H1 (cell line): ENCODE data around the gene EML5. TPM values are rescaled to one million over a fixed set of nuclear protein-coding genes. Genes with fewer than 3 reads are reported as not detected.

Source experiments
- CTCF ChIA-PET: fragments of 300-600 bp; sonication (Branson Sonifier 250); formaldehyde crosslinking; loops from one replicate; lab custom pipeline; 2021; ENCODE audit not compliant: partially characterized antibody; lab: Charles Lee
- POLR2A ChIA-PET: fragments of 300-600 bp; sonication (Branson Sonifier 250); formaldehyde crosslinking; loops from one replicate; lab custom pipeline; 2021; ENCODE audit warnings: inconsistent platforms; ENCODE audit not compliant: partially characterized antibody; lab: Charles Lee
- DNase-seq, 2 experiments: peaks; one replicate each; pipeline versions ENCODE4 v3.0.0 to v3.0.0-alpha.2; 2010 to 2022; ENCODE audit warnings: low spot score in 2 of 2, low read depth in 1 of 2, mixed read lengths in 1 of 2
- FAIRE-seq: peaks from 2 replicates; lab custom pipeline; 2011; peaks lifted over from hg19 to GRCh38; lab: Jason Lieb, UNC
- H2AFZ ChIP-seq: 2 replicates; pipeline ENCODE4 v1.8.1; 2012; ENCODE audit warnings: low read length, inconsistent platforms
- H2AK5ac ChIP-seq: 2 replicates; pipeline ENCODE4 v1.6.1; 2013; ENCODE audit warnings: low read depth, low read length
- H2BK120ac ChIP-seq: replicated peaks from 2 replicates; pipeline ENCODE3; 2013; ENCODE audit warnings: low read depth, low read length, inconsistent platforms
- H2BK12ac ChIP-seq: 2 replicates; pipeline ENCODE4 v1.6.1; 2013; ENCODE audit warnings: low read depth, low read length
- H2BK15ac ChIP-seq: 2 replicates; pipeline ENCODE4 v1.6.1; 2013; ENCODE audit warnings: low read length
- H2BK20ac ChIP-seq: 2 replicates; pipeline ENCODE4 v1.6.1; 2013; ENCODE audit warnings: low read length
- H2BK5ac ChIP-seq: 2 replicates; pipeline ENCODE4 v1.6.1; 2013; ENCODE audit warnings: low read depth, low read length
- H3K14ac ChIP-seq: 2 replicates; pipeline ENCODE4 v1.6.1; 2013; ENCODE audit warnings: inconsistent platforms; ENCODE audit not compliant: insufficient read length
- H3K18ac ChIP-seq: 2 replicates; pipeline ENCODE4 v1.6.1; 2013; ENCODE audit warnings: low read length; ENCODE audit errors: extremely low read depth
- H3K23ac ChIP-seq: 2 replicates; pipeline ENCODE4 v1.6.1; 2013; ENCODE audit warnings: inconsistent platforms; ENCODE audit not compliant: insufficient read length
- H3K23me2 ChIP-seq: 2 replicates; pipeline ENCODE4 v1.6.1; 2013; ENCODE audit warnings: low read depth, low read length
- H3K27ac ChIP-seq: 2 replicates; pipeline ENCODE4 v1.6.1; 2011; ENCODE audit warnings: low read depth, low read length, inconsistent platforms
- H3K27me3 ChIP-seq, 4 experiments: replicated peaks in 1 of 4; 1 replicate in 1 of 4; 2 replicates in 3 of 4; pipeline versions ENCODE4 v1.6.1 to v1.8.1; 2011 to 2013; ENCODE audit warnings: low read length in 3 of 4, mild to moderate bottlenecking in 3 of 4, inconsistent platforms in 2 of 4, mixed read lengths in 2 of 4, moderate library complexity in 1 of 4; ENCODE audit not compliant: control insufficient read depth in 3 of 4, insufficient read depth in 3 of 4; ENCODE audit errors: extremely low read depth in 1 of 4
- H3K36me3 ChIP-seq, 4 experiments: 2 replicates each; pipeline versions ENCODE4 v1.6.1 to v1.8.1; 2011 to 2013; ENCODE audit warnings: mild to moderate bottlenecking in 4 of 4, low read length in 3 of 4, moderate library complexity in 2 of 4, control low read depth in 1 of 4, inconsistent platforms in 1 of 4; ENCODE audit not compliant: insufficient read depth in 4 of 4, control insufficient read depth in 2 of 4
- H3K4ac ChIP-seq: replicated peaks from 2 replicates; pipeline ENCODE3; 2013; ENCODE audit warnings: low read length, low read depth, mixed read lengths, inconsistent platforms; ENCODE audit not compliant: insufficient read length
- H3K4me1 ChIP-seq, 4 experiments: replicated peaks in 1 of 4; 1 replicate in 1 of 4; 2 replicates in 3 of 4; pipeline versions ENCODE4 v1.6.1 to v1.8.1; 2011 to 2013; ENCODE audit warnings: low read length in 3 of 4, inconsistent platforms in 2 of 4, mixed read lengths in 1 of 4; ENCODE audit not compliant: insufficient read depth in 4 of 4, control insufficient read depth in 3 of 4
- H3K4me2 ChIP-seq, 2 experiments: 2 replicates each; pipeline versions ENCODE4 v1.6.1 to v1.8.1; 2011 to 2013; ENCODE audit warnings: low read depth in 2 of 2, low read length in 2 of 2, control low read depth in 1 of 2, inconsistent platforms in 1 of 2, mild to moderate bottlenecking in 1 of 2; ENCODE audit not compliant: insufficient read depth in 1 of 2
- H3K4me3 ChIP-seq, 4 experiments: fragments of 200-600, 300-600 bp in 1 of 4; sonication (generic), shearing (Covaris generic), sonication (Bioruptor Twin) in 1 of 4; 2 replicates each; pipeline versions ENCODE4 v1.5.1 to v1.8.1; 2011 to 2016; ENCODE audit warnings: low read length in 4 of 4, low read depth in 3 of 4, control low read depth in 2 of 4, inconsistent platforms in 2 of 4, mild to moderate bottlenecking in 2 of 4, mixed read lengths in 1 of 4, moderate library complexity in 1 of 4; ENCODE audit not compliant: insufficient read depth in 2 of 4; ENCODE audit errors: extremely low read depth in 1 of 4
- H3K56ac ChIP-seq: replicated peaks from 2 replicates; pipeline ENCODE3; 2013; ENCODE audit warnings: low read depth, mild to moderate bottlenecking, mixed read lengths, low read length, inconsistent platforms; ENCODE audit not compliant: insufficient read length
- H3K79me1 ChIP-seq: 2 replicates; pipeline ENCODE4 v1.6.1; 2013; ENCODE audit warnings: low read depth, low read length, control low read depth
- H3K79me2 ChIP-seq, 2 experiments: 2 replicates each; pipeline versions ENCODE4 v1.6.1 to v1.8.1; 2012 to 2013; ENCODE audit warnings: low read length in 2 of 2, mild to moderate bottlenecking in 2 of 2, inconsistent platforms in 1 of 2; ENCODE audit not compliant: insufficient read depth in 2 of 2, control insufficient read depth in 1 of 2
- H3K9ac ChIP-seq, 4 experiments: replicated peaks in 1 of 4; 1 replicate in 1 of 4; 2 replicates in 3 of 4; pipeline versions ENCODE4 v1.6.1 to v1.8.1; 2011 to 2013; ENCODE audit warnings: low read depth in 3 of 4, low read length in 3 of 4, control low read depth in 2 of 4, mild to moderate bottlenecking in 2 of 4, moderate library complexity in 2 of 4, inconsistent platforms in 1 of 4; ENCODE audit errors: extremely low read depth in 1 of 4
- H3K9me3 ChIP-seq, 2 experiments: 2 replicates each; pipeline versions ENCODE4 v1.6.1 to v1.8.1; 2012 to 2013; ENCODE audit warnings: mild to moderate bottlenecking in 2 of 2, moderate library complexity in 2 of 2, control low read depth in 1 of 2, inconsistent platforms in 1 of 2, low read depth in 1 of 2, low read length in 1 of 2, mixed read lengths in 1 of 2; ENCODE audit not compliant: insufficient read depth in 2 of 2
- H4K20me1 ChIP-seq, 2 experiments: replicated peaks in 1 of 2; 2 replicates each; pipeline versions ENCODE3 to v1.8.1; 2011 to 2013; ENCODE audit warnings: inconsistent platforms in 2 of 2, low read length in 2 of 2, mild to moderate bottlenecking in 1 of 2; ENCODE audit not compliant: insufficient read depth in 2 of 2, control insufficient read depth in 1 of 2
- H4K5ac ChIP-seq: 2 replicates; pipeline ENCODE4 v1.6.1; 2013; ENCODE audit warnings: low read length, low read depth, mixed read lengths, inconsistent platforms; ENCODE audit not compliant: insufficient read length
- H4K8ac ChIP-seq: 2 replicates; pipeline ENCODE4 v1.8.0; 2013; ENCODE audit warnings: mild to moderate bottlenecking, moderate library complexity, low read length, inconsistent platforms; ENCODE audit not compliant: insufficient read depth; ENCODE audit errors: extremely low read depth
- H4K91ac ChIP-seq: replicated peaks from 2 replicates; pipeline ENCODE3; 2013; ENCODE audit warnings: low read length, mixed read lengths, inconsistent platforms; ENCODE audit not compliant: insufficient read length
- CEBPB ChIP-seq: IDR thresholded peaks from 2 replicates; pipeline ENCODE4 v1.6.1; 2012; ENCODE audit warnings: low read depth, low read length
- HDAC2 ChIP-seq, 2 experiments: fragments of 300-600 bp in 1 of 2; sonication (generic) in 1 of 2; IDR thresholded peaks; 2 replicates each; pipeline ENCODE4 v1.6.1; 2011 to 2012; ENCODE audit warnings: low read depth in 2 of 2, low read length in 2 of 2, mild to moderate bottlenecking in 2 of 2, moderate library complexity in 2 of 2, borderline replicate concordance in 1 of 2, inconsistent platforms in 1 of 2
- NANOG ChIP-seq: IDR thresholded peaks from 2 replicates; pipeline ENCODE4 v1.6.1; 2011; ENCODE audit warnings: low read length, low read depth, mild to moderate bottlenecking, inconsistent platforms; ENCODE audit not compliant: insufficient read depth, poor library complexity, severe bottlenecking
- NRF1 ChIP-seq: IDR thresholded peaks from 2 replicates; pipeline ENCODE4 v1.6.1; 2011; ENCODE audit warnings: mild to moderate bottlenecking, low read depth, low read length, improper control_type of control experiment
- RBBP5 ChIP-seq: IDR thresholded peaks from 2 replicates; pipeline ENCODE4 v1.7.1; 2012; ENCODE audit warnings: low read depth, mild to moderate bottlenecking, inconsistent platforms, low read length, moderate library complexity, borderline replicate concordance
- SP1 ChIP-seq: IDR thresholded peaks from 2 replicates; pipeline ENCODE4 v1.6.1; 2011; ENCODE audit warnings: low read depth, low read length
- TCF12 ChIP-seq: IDR thresholded peaks from 2 replicates; pipeline ENCODE4 v1.6.1; 2011; ENCODE audit warnings: low read depth, mild to moderate bottlenecking, low read length
- TEAD4 ChIP-seq: IDR thresholded peaks from 2 replicates; pipeline ENCODE4 v1.6.1; 2012; ENCODE audit warnings: low read depth, low read length, inconsistent platforms, mixed read lengths
- USF2 ChIP-seq: IDR thresholded peaks from 2 replicates; pipeline ENCODE4 v1.6.1; 2011; ENCODE audit warnings: low read length, improper control_type of control experiment
- ZNF274 ChIP-seq: IDR thresholded peaks from 2 replicates; pipeline ENCODE4 v1.7.0; 2012; ENCODE audit warnings: low read length, borderline replicate concordance; ENCODE audit errors: extremely low read depth
- WGBS, 2 experiments: shearing (Covaris generic) in 1 of 2; methylation state at CpG; one replicate each; pipeline versions ENCODE4 v1.1.6 to v1.1.7; 2013 to 2015; ENCODE audit warnings: low lambda C conversion rate in 2 of 2, mixed read lengths in 2 of 2, inconsistent platforms in 1 of 2, low coverage in 1 of 2, missing lambda C conversion rate in 1 of 2; ENCODE audit not compliant: insufficient replicate concordance in 2 of 2, insufficient coverage in 1 of 2, insufficient read length in 1 of 2; ENCODE audit errors: extremely low coverage in 1 of 2, missing lambda C conversion rate in 1 of 2; 5-methylcytosine and 5-hydroxymethylcytosine counted together
- polyA plus RNA-seq, 7 experiments: library from polyadenylated mRNA; depleted of rRNA in 3 of 7; stranded (reverse) in 5 of 7; unstranded in 2 of 7; fragments of >200 nt in 5 of 7; fragments of 200-250 nt in 2 of 7; gene quantifications; 1 replicate in 5 of 7; 2 replicates in 1 of 7; 4 replicates in 1 of 7; pipeline versions ENCODE4 v1.2.1 to v1.2.3, GENCODE V29; 2011 to 2013; ENCODE audit warnings: missing spikeins in 2 of 7, mixed read lengths in 2 of 7
- total RNA-seq: library from RNA; stranded (reverse); fragmentation: NEBNext Ultra II Directional; extraction: Animal tissue kit (Norgen Biotek cat#: 25700); gene quantifications from 2 replicates; pipeline ENCODE4 v1.2.1, GENCODE V29; 2021

The EML5 gene
- total and polyA plus RNA-seq, 2 of the 8 experiments (the other 6 are each of a cell fraction or from before 2014, with no cell fraction given): 0.39 to 0.88 TPM

- H3K27ac ChIP-seq: no peak overlapping the region
- H3K36me3 ChIP-seq: peaks cover 0 to 25% (median 4%) of the 10 kb centered on the region in 4 experiments; a peak in 5 of 8 replicates
- H2BK12ac ChIP-seq: no peak overlapping the region
- no peak overlapping the region for H3K9ac ChIP-seq
- no peaks in the 10 kb centered on the region for H3K9me3 ChIP-seq
- no peaks in the 10 kb centered on the region for H3K79me1 ChIP-seq
- no peak overlapping the region for H4K8ac ChIP-seq
- DNase-seq (no peak), FAIRE-seq (no peak)
- no peak overlapping the region for H4K5ac ChIP-seq
- peak overlapping the region in 1 of 4 experiments; percentile 3; a peak in 2 of 8 replicates for H3K4me3 ChIP-seq
- H3K4ac ChIP-seq: no peak overlapping the region
- H3K4me2 ChIP-seq: peak overlapping the region; percentile 26 to 29; a peak in 2 of 4 replicates
- no peaks in the 10 kb centered on the region for H3K27me3 ChIP-seq
- TF ChIP-seq ZNF274 (no peak), RBBP5 (no peak), NRF1 (no peak), USF2 (no peak), NANOG (peak; percentile 2), SP1 (peak; percentile 11; the same call in 1 of the 2 replicates), TCF12 (0 out of 2 replicates have a peak, but pooled peaks have one; percentile 64), HDAC2 (IDR thresholded peaks at IDR 0.05; ENCODE audit: borderline replicate concordance in 1 of 2, low read depth in 2 of 2, low read length in 2 of 2) (0 out of 4 replicates have a peak, but pooled peaks of 1 of the 2 experiments have one; percentile 20), TEAD4 (peak; percentile 68; the same call in 1 of the 2 replicates), CEBPB (no peak)
- H4K91ac ChIP-seq: no peak overlapping the region
- POLR2A ChIA-PET: interaction anchor here (1.3 kb wide), 1 partner anchor 9 kb away, joined by 5 read pairs; no protein-coding TSS in a partner anchor
- no peaks in the 10 kb centered on the region for H3K4me1 ChIP-seq
- H3K56ac ChIP-seq: no peak overlapping the region
- H2AFZ ChIP-seq: no peak overlapping the region
- no peaks in the 10 kb centered on the region for H3K23me2 ChIP-seq
- no peaks in the 10 kb centered on the region for H4K20me1 ChIP-seq
- H3K79me2 ChIP-seq: no peaks in the 10 kb centered on the region
- H3K18ac ChIP-seq: no peak overlapping the region
- CTCF ChIA-PET: interaction anchor here (0.7 to 1.8 kb wide), 3 partner anchors 23 to 63 kb away, joined by 3 to 4 read pairs (median 3); no protein-coding TSS in a partner anchor
- WGBS, 2 experiments: 57% methylated on average over 5 of the region's 5 CpGs; no CpG with 5 or more reads in 1 of the 2 experiments
- no peak overlapping the region for H2BK20ac ChIP-seq
- no peak overlapping the region for H2AK5ac ChIP-seq
- no peak overlapping the region for H2BK120ac ChIP-seq
- H2BK5ac ChIP-seq: no peak overlapping the region
- no peak overlapping the region for H3K14ac ChIP-seq
- H3K23ac ChIP-seq: no peak overlapping the region
- H2BK15ac ChIP-seq: no peak overlapping the region
Measured at GRCh38 chr14:88618476-88618875, 174.3 kb downstream of the EML5 start.
